GM23338 (cell line): ENCODE results near the gene ZMYND8.

ENCODE experiments used
- CREB1 ChIP-seq: fragments of 250-450 bp; sonication (Bioruptor Pico); IDR thresholded peaks from 2 replicates; pipeline ENCODE4 v1.5.0; 2020; ENCODE audit warnings: low read depth, mild to moderate bottlenecking, moderate library complexity
- CTCF ChIP-seq, 2 experiments: fragments of 200-600 bp in 1 of 2; sonication (generic) in 1 of 2; conservative IDR thresholded peaks; 2 replicates each; pipeline versions ENCODE4 v1.5.1 to v1.6.1; 2016 to 2017; ENCODE audit warnings: antibody characterized with exemption in 2 of 2, low read depth in 2 of 2, mild to moderate bottlenecking in 2 of 2, moderate library complexity in 1 of 2
- EZH2 ChIP-seq: fragments of 200-600 bp; sonication (generic); IDR thresholded peaks from one replicate; pipeline ENCODE4 v1.8.0; 2017; ENCODE audit warnings: antibody characterized with exemption, mild to moderate bottlenecking, low read depth; ENCODE audit not compliant: unreplicated experiment
- EZH2phosphoT487 ChIP-seq: fragments of 200-600 bp; sonication (generic); IDR thresholded peaks from one replicate; pipeline ENCODE4 v1.8.1; 2018; ENCODE audit warnings: antibody characterized with exemption; ENCODE audit not compliant: unreplicated experiment
- JUNB ChIP-seq: IDR thresholded peaks from one replicate; pipeline ENCODE4 v1.6.1; 2016; ENCODE audit warnings: antibody characterized with exemption; ENCODE audit not compliant: unreplicated experiment
- NANOG ChIP-seq: IDR thresholded peaks from 2 replicates; pipeline ENCODE4 v1.6.1; 2016; ENCODE audit warnings: antibody characterized with exemption, borderline replicate concordance
- POLR2AphosphoS5 ChIP-seq: IDR thresholded peaks from 2 replicates; pipeline ENCODE4 v1.6.1; 2016; ENCODE audit warnings: antibody characterized with exemption, low read depth
- REST ChIP-seq: IDR thresholded peaks from one replicate; pipeline ENCODE4 v1.6.1; 2018; ENCODE audit warnings: antibody characterized with exemption; ENCODE audit not compliant: unreplicated experiment
- STAT1 ChIP-seq: IDR thresholded peaks from one replicate; pipeline ENCODE4 v1.6.1; 2016; ENCODE audit warnings: antibody characterized with exemption; ENCODE audit not compliant: unreplicated experiment
- ZNF114 ChIP-seq: fragments of 250-450 bp; sonication (Bioruptor Pico); IDR thresholded peaks from 2 replicates; pipeline ENCODE4 v1.5.0; 2020; ENCODE audit warnings: mild to moderate bottlenecking, moderate library complexity
- ZNF331 ChIP-seq: fragments of 250-450 bp; sonication (Bioruptor Pico); IDR thresholded peaks from 2 replicates; pipeline ENCODE4 v1.5.0; 2020; ENCODE audit warnings: low read depth, mild to moderate bottlenecking, moderate library complexity
- ZNF462 ChIP-seq: fragments of 250-450 bp; sonication (Bioruptor Pico); IDR thresholded peaks from 2 replicates; pipeline ENCODE4 v1.5.0; 2020; ENCODE audit warnings: mild to moderate bottlenecking, moderate library complexity

- no peak for TF ChIP-seq REST
- TF ChIP-seq CTCF (conservative IDR thresholded peaks at IDR 0.05; ENCODE audit: low read depth in 2 of 2), result no peak
- no peak for TF ChIP-seq ZNF331
- no peak for TF ChIP-seq EZH2
- no peak for TF ChIP-seq POLR2AphosphoS5
- no peak for TF ChIP-seq EZH2phosphoT487
- no peak for TF ChIP-seq JUNB
- no peak for TF ChIP-seq CREB1
- TF ChIP-seq ZNF462 (CRISPR knock-in tag), result no peak
- TF ChIP-seq ZNF114, result no peak
- TF ChIP-seq NANOG, result no peak
- no peak for TF ChIP-seq STAT1
Measured at GRCh38 chr20:47360297-47361056, 4.0 kb upstream of the ZMYND8 start.
